ENCODE results near the gene RASSF5. TPM values are rescaled to one million over a fixed set of nuclear protein-coding genes. Genes with fewer than 3 reads are reported as not detected.

The RASSF5 gene
- total RNA-seq, 1 donor from 2014 or later = 220 TPM

GRCh38 chr1:206586501-206587445 lies 79.4 kb downstream of the RASSF5 start:
- intact Hi-C loops (cut with micrococcal nuclease) = no loop called here
- no peak overlapping the region for H3K4me3 Mint-ChIP-seq
- peaks cover 95% of the 10 kb centered on the region for H3K4me1 Mint-ChIP-seq (ENCODE audit: low read depth)
- no peaks in the 10 kb centered on the region for H3K9me3 Mint-ChIP-seq
- H3K27ac Mint-ChIP-seq = peak overlapping the region; percentile 95
- DNase-seq (ENCODE audit: low spot score) = no peak
- no peaks in the 10 kb centered on the region for H3K27me3 Mint-ChIP-seq (ENCODE audit: insufficient read depth)
- peaks cover 74% of the 10 kb centered on the region for H3K36me3 Mint-ChIP-seq (ENCODE audit: low read depth)

GRCh38 chr1:206587904-206588303 lies 80.6 kb downstream of the RASSF5 start:
- H3K4me3 Mint-ChIP-seq = no peak overlapping the region
- no peaks in the 10 kb centered on the region for H3K9me3 Mint-ChIP-seq
- no peaks in the 10 kb centered on the region for H3K27me3 Mint-ChIP-seq (ENCODE audit: insufficient read depth)
- intact Hi-C loops (cut with micrococcal nuclease) = no loop called here
- peak overlapping the region; percentile 95 for H3K27ac Mint-ChIP-seq
- no peak for DNase-seq (ENCODE audit: low spot score)
- peaks cover 80% of the 10 kb centered on the region for H3K36me3 Mint-ChIP-seq (ENCODE audit: low read depth)
- H3K4me1 Mint-ChIP-seq (ENCODE audit: low read depth) = peaks cover 94% of the 10 kb centered on the region

GRCh38 chr1:206588492-206588891 lies 81.2 kb downstream of the RASSF5 start:
- Mint-ChIP-seq H3K4me3 (peak overlapping the region; percentile 67), H3K27ac (peak overlapping the region; percentile 95), H3K27me3 (ENCODE audit: insufficient read depth) (no peaks in the 10 kb centered on the region), H3K4me1 (ENCODE audit: low read depth) (peaks cover 93% of the 10 kb centered on the region), H3K36me3 (ENCODE audit: low read depth) (peaks cover 78% of the 10 kb centered on the region), H3K9me3 (no peaks in the 10 kb centered on the region)
- intact Hi-C loops (cut with micrococcal nuclease) = no loop called here
- DNase-seq (ENCODE audit: low spot score) = no peak

GRCh38 chr1:206589206-206589605 lies 81.9 kb downstream of the RASSF5 start:
- no peaks in the 10 kb centered on the region for H3K27me3 Mint-ChIP-seq (ENCODE audit: insufficient read depth)
- no peaks in the 10 kb centered on the region for H3K9me3 Mint-ChIP-seq
- DNase-seq (ENCODE audit: low spot score) = no peak
- H3K36me3 Mint-ChIP-seq (ENCODE audit: low read depth) = peaks cover 76% of the 10 kb centered on the region
- H3K4me3 Mint-ChIP-seq = peak overlapping the region; percentile 67
- H3K27ac Mint-ChIP-seq = peak overlapping the region; percentile 95
- intact Hi-C loops (cut with micrococcal nuclease) = no loop called here
- H3K4me1 Mint-ChIP-seq (ENCODE audit: low read depth) = peaks cover 93% of the 10 kb centered on the region

GRCh38 chr1:206590025-206590758 lies 82.9 kb downstream of the RASSF5 start:
- Mint-ChIP-seq H3K27me3 (ENCODE audit: insufficient read depth) (no peaks in the 10 kb centered on the region), H3K36me3 (ENCODE audit: low read depth) (peaks cover 79% of the 10 kb centered on the region), H3K4me3 (peak overlapping the region; percentile 65), H3K9me3 (no peaks in the 10 kb centered on the region), H3K4me1 (ENCODE audit: low read depth) (peaks cover 87% of the 10 kb centered on the region), H3K27ac (peak overlapping the region; percentile 95)
- intact Hi-C loops (cut with micrococcal nuclease) = loop anchor here (2.0 to 5.0 kb wide), 6 partner anchors 19 to 213 kb away; partner anchors contain the start of gene RASSF5
- DNase-seq (ENCODE audit: low spot score) = peak; percentile 70

- Mint-ChIP-seq H3K4me1 (ENCODE audit: low read depth) (peaks cover 80% of the 10 kb centered on the region), H3K27ac (peak overlapping the region; percentile 95), H3K27me3 (ENCODE audit: insufficient read depth) (no peaks in the 10 kb centered on the region), H3K4me3 (peak overlapping the region; percentile 65), H3K36me3 (ENCODE audit: low read depth) (peaks cover 79% of the 10 kb centered on the region), H3K9me3 (no peaks in the 10 kb centered on the region)
- DNase-seq (ENCODE audit: low spot score) = no peak
- intact Hi-C loops (cut with micrococcal nuclease) = loop anchor here (2.0 to 5.0 kb wide), 6 partner anchors 18 to 212 kb away; partner anchors contain the start of gene RASSF5
These were observed 83.9 kb downstream of the RASSF5 start for GRCh38 chr1:206591226-206591625.

- Mint-ChIP-seq H3K27me3 (ENCODE audit: insufficient read depth) (no peaks in the 10 kb centered on the region), H3K27ac (peak overlapping the region; percentile 81), H3K9me3 (no peaks in the 10 kb centered on the region), H3K4me3 (peak overlapping the region; percentile 9), H3K4me1 (ENCODE audit: low read depth) (peaks cover 77% of the 10 kb centered on the region), H3K36me3 (ENCODE audit: low read depth) (peaks cover 77% of the 10 kb centered on the region)
- intact Hi-C loops (cut with micrococcal nuclease) = loop anchor here (2.0 to 5.0 kb wide), 6 partner anchors 17 to 211 kb away; partner anchors contain the start of gene RASSF5
- no peak for DNase-seq (ENCODE audit: low spot score)
These were observed 84.4 kb downstream of the RASSF5 start for GRCh38 chr1:206591696-206592095.

- DNase-seq (ENCODE audit: low spot score) = no peak
- H3K4me3 Mint-ChIP-seq = no peak overlapping the region
- intact Hi-C loops (cut with micrococcal nuclease) = loop anchor here (5.0 kb wide), 2 partner anchors 36 to 69 kb away; no protein-coding TSS in a partner anchor
- H3K36me3 Mint-ChIP-seq (ENCODE audit: low read depth) = peaks cover 71% of the 10 kb centered on the region
- H3K27ac Mint-ChIP-seq = peak overlapping the region; percentile 81
- peaks cover 60% of the 10 kb centered on the region for H3K4me1 Mint-ChIP-seq (ENCODE audit: low read depth)
- H3K9me3 Mint-ChIP-seq = no peaks in the 10 kb centered on the region
- no peaks in the 10 kb centered on the region for H3K27me3 Mint-ChIP-seq (ENCODE audit: insufficient read depth)
These were observed 86.1 kb downstream of the RASSF5 start for GRCh38 chr1:206593351-206593925.

- intact Hi-C loops (cut with micrococcal nuclease) = no loop called here
- peaks cover 36% of the 10 kb centered on the region for H3K4me1 Mint-ChIP-seq (ENCODE audit: low read depth)
- no peaks in the 10 kb centered on the region for H3K27me3 Mint-ChIP-seq (ENCODE audit: insufficient read depth)
- peaks cover 68% of the 10 kb centered on the region for H3K36me3 Mint-ChIP-seq (ENCODE audit: low read depth)
- no peak overlapping the region for H3K4me3 Mint-ChIP-seq
- no peaks in the 10 kb centered on the region for H3K9me3 Mint-ChIP-seq
- no peak for DNase-seq (ENCODE audit: low spot score)
- H3K27ac Mint-ChIP-seq = peak overlapping the region; percentile 67
These were observed 88.4 kb downstream of the RASSF5 start for GRCh38 chr1:206595581-206596318.

- H3K27me3 Mint-ChIP-seq (ENCODE audit: insufficient read depth) = no peaks in the 10 kb centered on the region
- peak overlapping the region; percentile 67 for H3K27ac Mint-ChIP-seq
- DNase-seq (ENCODE audit: low spot score) = no peak
- H3K36me3 Mint-ChIP-seq (ENCODE audit: low read depth) = peaks cover 67% of the 10 kb centered on the region
- no peak overlapping the region for H3K4me3 Mint-ChIP-seq
- peaks cover 31% of the 10 kb centered on the region for H3K4me1 Mint-ChIP-seq (ENCODE audit: low read depth)
- H3K9me3 Mint-ChIP-seq = no peaks in the 10 kb centered on the region
- intact Hi-C loops (cut with micrococcal nuclease) = no loop called here
These were observed 89.0 kb downstream of the RASSF5 start for GRCh38 chr1:206596319-206596666.

GRCh38 chr1:206600527-206600926 lies 93.2 kb downstream of the RASSF5 start:
- Mint-ChIP-seq H3K27ac (no peak overlapping the region), H3K9me3 (no peaks in the 10 kb centered on the region), H3K36me3 (ENCODE audit: low read depth) (peaks cover 47% of the 10 kb centered on the region), H3K4me3 (no peak overlapping the region), H3K27me3 (ENCODE audit: insufficient read depth) (no peaks in the 10 kb centered on the region), H3K4me1 (ENCODE audit: low read depth) (no peaks in the 10 kb centered on the region)
- intact Hi-C loops (cut with micrococcal nuclease) = loop anchor here (10.0 kb wide), 1 partner anchor 384 kb away; no protein-coding TSS in a partner anchor
- DNase-seq (ENCODE audit: low spot score) = no peak

- no peak for DNase-seq (ENCODE audit: low spot score)
- H3K36me3 Mint-ChIP-seq (ENCODE audit: low read depth) = peaks cover 46% of the 10 kb centered on the region
- H3K4me3 Mint-ChIP-seq = no peak overlapping the region
- peaks cover 30% of the 10 kb centered on the region for H3K4me1 Mint-ChIP-seq (ENCODE audit: low read depth)
- no peaks in the 10 kb centered on the region for H3K9me3 Mint-ChIP-seq
- H3K27ac Mint-ChIP-seq = no peak overlapping the region
- intact Hi-C loops (cut with micrococcal nuclease) = loop anchor here (10.0 kb wide), 1 partner anchor 380 kb away; no protein-coding TSS in a partner anchor
- no peaks in the 10 kb centered on the region for H3K27me3 Mint-ChIP-seq (ENCODE audit: insufficient read depth)
These were observed 97.5 kb downstream of the RASSF5 start for GRCh38 chr1:206604861-206605260.
